Upper lobe of left lung (tissue), 6 donors: ENCODE results near the gene RBP5. TPM values are rescaled to one million over a fixed set of nuclear protein-coding genes. Genes with fewer than 3 reads are reported as not detected.

Experiments used
- ATAC-seq, 2 donors: fragments of 200-7000 bp; cut with Tn5 transposase; one replicate each; pipeline ENCODE4 v1.9.1; 2022; ENCODE audit warnings: mild to moderate bottlenecking in 2 of 2, moderate library complexity in 2 of 2; ENCODE audit not compliant: low FRiP score in 2 of 2
- DNase-seq, 2 donors: peaks; one replicate each; pipeline ENCODE4 v3.0.0-alpha.2; 2019 to 2020
- H3K27ac ChIP-seq, 4 donors: fragments of 200-600 bp; sonication (generic); one replicate each; pipeline ENCODE4 v1.5.1; 2016 to 2019
- H3K27me3 ChIP-seq, 4 donors: fragments of 200-600 bp; sonication (generic); one replicate each; pipeline ENCODE4 v1.5.1; 2017 to 2019
- H3K36me3 ChIP-seq, 4 donors: fragments of 200-600 bp; sonication (generic); one replicate each; pipeline ENCODE4 v1.5.1; 2016 to 2019
- H3K4me1 ChIP-seq, 4 donors: fragments of 200-600 bp; sonication (generic); one replicate each; pipeline ENCODE4 v1.5.1; 2018 to 2019
- H3K4me3 ChIP-seq, 4 donors: fragments of 200-600 bp; sonication (generic); one replicate each; pipeline ENCODE4 v1.5.1; 2017 to 2019; ENCODE audit warnings: mild to moderate bottlenecking in 2 of 4, moderate library complexity in 1 of 4
- H3K9me3 ChIP-seq, 4 donors: fragments of 200-600 bp; sonication (generic); one replicate each; pipeline ENCODE4 v1.5.1; 2018 to 2019
- CTCF ChIP-seq, 6 experiments: fragments of 450-650 bp in 4 of 6; fragments of 200-600 bp in 2 of 6; sonication (generic) in 2 of 6; IDR thresholded peaks; one replicate each; pipeline ENCODE4 v1.5.1; 2016 to 2019; ENCODE audit warnings: antibody characterized with exemption in 6 of 6
- EP300 ChIP-seq, 4 donors: sonication (generic); formaldehyde crosslinking; IDR thresholded peaks; one replicate each; pipeline ENCODE4 v1.5.1; 2017; ENCODE audit warnings: antibody characterized with exemption in 4 of 4, control low read depth in 2 of 4
- POLR2A ChIP-seq, 4 donors: fragments of 450-650 bp; IDR thresholded peaks; one replicate each; pipeline ENCODE4 v1.5.1; 2016 to 2017; ENCODE audit warnings: antibody characterized with exemption in 4 of 4, mild to moderate bottlenecking in 2 of 4
- POLR2AphosphoS5 ChIP-seq, 2 donors: sonication (generic); formaldehyde crosslinking; IDR thresholded peaks; one replicate each; pipeline ENCODE4 v1.5.1; 2017; ENCODE audit warnings: antibody characterized with exemption in 2 of 2
- WGBS, 2 donors: methylation state at CpG; one replicate each; pipeline ENCODE4 v1.1.5; 2017 to 2018; 5-methylcytosine and 5-hydroxymethylcytosine counted together
- total RNA-seq, 6 donors: library from RNA; depleted of rRNA in 4 of 6; stranded (reverse); fragments of >200 nt in 4 of 6; gene quantifications; one replicate each; pipeline versions ENCODE4 v1.1.0 to v1.2.1, GENCODE V29; 2016 to 2021
- donor health status: DM: no; HTN: no; CAD: no; lungs with moderate emphysema.
- donor health status: DM: no; HTN: yes; CAD: no; lungs with severe emphysema.

Gene RBP5
- total RNA-seq, 6 donors from 2014 or later = 1.8 to 6.9 TPM; not detected in 4

GRCh38 chr12:7162691-7163114 lies 34.0 kb upstream of the RBP5 start:
- peaks cover 0 to 3% (median 0%) of the 10 kb centered on the region in 4 donors for H3K9me3 ChIP-seq
- no peak overlapping the region for H3K27ac ChIP-seq
- DNase-seq = peak; percentile 63 to 66
- WGBS, 2 donors = 7% methylated on average over 12 to 19 of the region's 19 CpGs
- peaks cover 0 to 4% (median under 1%) of the 10 kb centered on the region in 4 donors for H3K4me1 ChIP-seq
- peak; percentile 30 to 71 for ATAC-seq
- peak in 5 of 6 experiments; percentile 41 to 55 (median 49) for TF ChIP-seq CTCF (IDR thresholded peaks at IDR 0.05)
- TF ChIP-seq EP300 (IDR thresholded peaks at IDR 0.05) = no peak
- no peaks in the 10 kb centered on the region for H3K27me3 ChIP-seq
- H3K36me3 ChIP-seq = peaks cover 0 to 9% (median 2%) of the 10 kb centered on the region in 4 donors
- no peak overlapping the region for H3K4me3 ChIP-seq

GRCh38 chr12:7161811-7162210 lies 33.1 kb upstream of the RBP5 start:
- ATAC-seq (no peak), DNase-seq (no peak)
- Histone ChIP-seq H3K36me3 (peaks cover 0 to 14% (median 2%) of the 10 kb centered on the region in 4 donors), H3K27me3 (no peaks in the 10 kb centered on the region), H3K9me3 (no peaks in the 10 kb centered on the region), H3K4me1 (peaks cover 0 to 7% (median 5%) of the 10 kb centered on the region in 4 donors), H3K4me3 (no peak overlapping the region), H3K27ac (no peak overlapping the region)
- WGBS, 2 donors = 75 to 93% methylated on average over 5 of the region's 5 CpGs
- no peak for TF ChIP-seq EP300 (IDR thresholded peaks at IDR 0.05)
- no peak for TF ChIP-seq POLR2AphosphoS5 (IDR thresholded peaks at IDR 0.05)
- TF ChIP-seq CTCF (IDR thresholded peaks at IDR 0.05) = no peak
- no peak for TF ChIP-seq POLR2A (IDR thresholded peaks at IDR 0.05)

GRCh38 chr12:7161327-7161726 lies 32.6 kb upstream of the RBP5 start:
- Histone ChIP-seq H3K4me3 (no peak overlapping the region), H3K36me3 (peaks cover 0 to 14% (median 2%) of the 10 kb centered on the region in 4 donors), H3K9me3 (no peaks in the 10 kb centered on the region), H3K4me1 (peaks cover 0 to 10% (median 6%) of the 10 kb centered on the region in 4 donors), H3K27me3 (no peaks in the 10 kb centered on the region), H3K27ac (no peak overlapping the region)
- 84 to 88% methylated on average over 4 of the region's 4 CpGs for WGBS, 2 donors
- TF ChIP-seq POLR2AphosphoS5 (IDR thresholded peaks at IDR 0.05) (no peak), POLR2A (IDR thresholded peaks at IDR 0.05) (no peak), EP300 (IDR thresholded peaks at IDR 0.05) (no peak), CTCF (IDR thresholded peaks at IDR 0.05) (no peak)
- DNase-seq = no peak
- ATAC-seq = no peak

- peaks cover 0 to 15% (median 8%) of the 10 kb centered on the region in 4 donors for H3K4me1 ChIP-seq
- TF ChIP-seq EP300 (IDR thresholded peaks at IDR 0.05) = no peak
- no peak for TF ChIP-seq POLR2A (IDR thresholded peaks at IDR 0.05)
- TF ChIP-seq POLR2AphosphoS5 (IDR thresholded peaks at IDR 0.05) = no peak
- no peak for TF ChIP-seq CTCF (IDR thresholded peaks at IDR 0.05)
- DNase-seq (no peak), ATAC-seq (no peak)
- WGBS, 2 donors = 73 to 77% methylated on average over 7 of the region's 7 CpGs
- H3K9me3 ChIP-seq = no peaks in the 10 kb centered on the region
- no peak overlapping the region for H3K4me3 ChIP-seq
- H3K27ac ChIP-seq = no peak overlapping the region
- peaks cover 0 to 15% (median 2%) of the 10 kb centered on the region in 4 donors for H3K36me3 ChIP-seq
- no peaks in the 10 kb centered on the region for H3K27me3 ChIP-seq
Observed at GRCh38 chr12:7160183-7160582, 31.5 kb upstream of the RBP5 start.
